ENCODE measurements around the gene CDH11. TPM values are rescaled to one million over a fixed set of nuclear protein-coding genes. Genes with fewer than 3 reads are reported as not detected.

Gene CDH11
- total and polyA plus RNA-seq, 4 experiments from 2014 or later: not detected

- no peaks in the 10 kb centered on the region for H3K9me3 ChIP-seq (ENCODE audit: control insufficient read depth in 1 of 2, low read length in 2 of 2)
- intact Hi-C loops (cut with micrococcal nuclease): no loop called here
- CTCF ChIA-PET (ENCODE audit: partially characterized antibody): no interaction called here
- Mint-ChIP-seq H3K36me3 (no peaks in the 10 kb centered on the region), H3K27ac (peak overlapping the region in 1 of 7 donors; percentile 18), H3K4me3 (no peak overlapping the region), H3K27me3 (no peaks in the 10 kb centered on the region), H3K9me3 (peaks cover 8 to 24% (median 16%) of the 10 kb centered on the region in 8 donors), H3K4me1 (no peaks in the 10 kb centered on the region)
- H3K27ac ChIP-seq (ENCODE audit: low read depth, low read length): no peak overlapping the region
- H3K36me3 ChIP-seq (ENCODE audit: insufficient read depth, low read length): no peaks in the 10 kb centered on the region
- no peaks in the 10 kb centered on the region for H3K4me1 ChIP-seq (ENCODE audit: insufficient read depth, low read length)
- POLR2A ChIA-PET (ENCODE audit: partially characterized antibody): no interaction called here
- H3K27me3 ChIP-seq (ENCODE audit: insufficient read depth, low read length): no peaks in the 10 kb centered on the region
- H3K4me3 ChIP-seq (ENCODE audit: low read length in 2 of 2): no peak overlapping the region
- no peak for DNase-seq
Observed at GRCh38 chr16:65042438-65043365, 79.2 kb downstream of the CDH11 start.

GRCh38 chr16:65041667-65042066, 80.2 kb downstream of the CDH11 start:
- POLR2A ChIA-PET (ENCODE audit: partially characterized antibody): no interaction called here
- intact Hi-C loops (cut with micrococcal nuclease): no loop called here

GRCh38 chr16:65038100-65038499, 83.8 kb downstream of the CDH11 start:
- Mint-ChIP-seq H3K4me3 (no peak overlapping the region), H3K4me1 (no peaks in the 10 kb centered on the region), H3K27ac (no peak overlapping the region), H3K36me3 (no peaks in the 10 kb centered on the region), H3K9me3 (peaks cover 5 to 32% (median 18%) of the 10 kb centered on the region in 8 donors), H3K27me3 (no peaks in the 10 kb centered on the region)
- H3K27me3 ChIP-seq (ENCODE audit: insufficient read depth, low read length): no peaks in the 10 kb centered on the region
- CTCF ChIA-PET (ENCODE audit: partially characterized antibody): no interaction called here
- H3K4me1 ChIP-seq (ENCODE audit: insufficient read depth, low read length): no peaks in the 10 kb centered on the region
- no peak overlapping the region for H3K4me3 ChIP-seq (ENCODE audit: low read length in 2 of 2)
- no peaks in the 10 kb centered on the region for H3K9me3 ChIP-seq (ENCODE audit: control insufficient read depth in 1 of 2, low read length in 2 of 2)
- H3K27ac ChIP-seq (ENCODE audit: low read depth, low read length): no peak overlapping the region
- no peak for DNase-seq
- no peaks in the 10 kb centered on the region for H3K36me3 ChIP-seq (ENCODE audit: insufficient read depth, low read length)
- POLR2A ChIA-PET (ENCODE audit: partially characterized antibody): no interaction called here
- intact Hi-C loops (cut with micrococcal nuclease): no loop called here

More at GRCh38 chr16:65041667-65042066, 80.2 kb downstream of the CDH11 start:
- Mint-ChIP-seq H3K36me3 (no peaks in the 10 kb centered on the region), H3K27ac (no peak overlapping the region), H3K4me1 (no peaks in the 10 kb centered on the region), H3K4me3 (no peak overlapping the region), H3K27me3 (no peaks in the 10 kb centered on the region), H3K9me3 (peaks cover 10 to 28% (median 17%) of the 10 kb centered on the region in 8 donors)
- Histone ChIP-seq H3K27me3 (ENCODE audit: insufficient read depth, low read length) (no peaks in the 10 kb centered on the region), H3K27ac (ENCODE audit: low read depth, low read length) (no peak overlapping the region), H3K4me3 (ENCODE audit: low read length in 2 of 2) (no peak overlapping the region), H3K9me3 (ENCODE audit: control insufficient read depth in 1 of 2, low read length in 2 of 2) (no peaks in the 10 kb centered on the region), H3K4me1 (ENCODE audit: insufficient read depth, low read length) (no peaks in the 10 kb centered on the region), H3K36me3 (ENCODE audit: insufficient read depth, low read length) (no peaks in the 10 kb centered on the region)
- DNase-seq: no peak
- CTCF ChIA-PET (ENCODE audit: partially characterized antibody): no interaction called here

- Histone ChIP-seq H3K9me3 (ENCODE audit: control insufficient read depth in 1 of 2, low read length in 2 of 2) (no peaks in the 10 kb centered on the region), H3K36me3 (ENCODE audit: insufficient read depth, low read length) (no peaks in the 10 kb centered on the region), H3K4me3 (ENCODE audit: low read length in 2 of 2) (no peak overlapping the region), H3K4me1 (ENCODE audit: insufficient read depth, low read length) (no peaks in the 10 kb centered on the region), H3K27ac (ENCODE audit: low read depth, low read length) (no peak overlapping the region), H3K27me3 (ENCODE audit: insufficient read depth, low read length) (no peaks in the 10 kb centered on the region)
- H3K9me3 Mint-ChIP-seq: peaks cover 6 to 29% (median 18%) of the 10 kb centered on the region in 8 donors
- no peaks in the 10 kb centered on the region for H3K4me1 Mint-ChIP-seq
- POLR2A ChIA-PET (ENCODE audit: partially characterized antibody): no interaction called here
- H3K4me3 Mint-ChIP-seq: no peak overlapping the region
- no peaks in the 10 kb centered on the region for H3K27me3 Mint-ChIP-seq
- DNase-seq: no peak
- intact Hi-C loops (cut with micrococcal nuclease): no loop called here
- no peak overlapping the region for H3K27ac Mint-ChIP-seq
- no peaks in the 10 kb centered on the region for H3K36me3 Mint-ChIP-seq
- CTCF ChIA-PET (ENCODE audit: partially characterized antibody): no interaction called here
Observed at GRCh38 chr16:65037556-65037955, 84.3 kb downstream of the CDH11 start.

- no peaks in the 10 kb centered on the region for H3K36me3 Mint-ChIP-seq
- intact Hi-C loops (cut with micrococcal nuclease): no loop called here
- ChIA-PET CTCF (ENCODE audit: partially characterized antibody) (no interaction called here), POLR2A (ENCODE audit: partially characterized antibody) (no interaction called here)
- no peaks in the 10 kb centered on the region for H3K27me3 ChIP-seq (ENCODE audit: insufficient read depth, low read length)
- no peaks in the 10 kb centered on the region for H3K36me3 ChIP-seq (ENCODE audit: insufficient read depth, low read length)
- H3K9me3 Mint-ChIP-seq: peaks cover 3 to 23% (median 13%) of the 10 kb centered on the region in 8 donors
- H3K4me3 ChIP-seq (ENCODE audit: low read length in 2 of 2): no peak overlapping the region
- H3K4me3 Mint-ChIP-seq: no peak overlapping the region
- no peaks in the 10 kb centered on the region for H3K9me3 ChIP-seq (ENCODE audit: control insufficient read depth in 1 of 2, low read length in 2 of 2)
- H3K27ac Mint-ChIP-seq: no peak overlapping the region
- no peaks in the 10 kb centered on the region for H3K4me1 ChIP-seq (ENCODE audit: insufficient read depth, low read length)
- no peaks in the 10 kb centered on the region for H3K4me1 Mint-ChIP-seq
- H3K27me3 Mint-ChIP-seq: no peaks in the 10 kb centered on the region
- DNase-seq: no peak
- H3K27ac ChIP-seq (ENCODE audit: low read depth, low read length): no peak overlapping the region
Observed at GRCh38 chr16:65034915-65035314, 86.9 kb downstream of the CDH11 start.

- no peak overlapping the region for H3K27ac Mint-ChIP-seq
- Histone ChIP-seq H3K4me3 (ENCODE audit: low read length in 2 of 2) (no peak overlapping the region), H3K36me3 (ENCODE audit: insufficient read depth, low read length) (no peaks in the 10 kb centered on the region), H3K27ac (ENCODE audit: low read depth, low read length) (no peak overlapping the region), H3K27me3 (ENCODE audit: insufficient read depth, low read length) (no peaks in the 10 kb centered on the region), H3K4me1 (ENCODE audit: insufficient read depth, low read length) (no peaks in the 10 kb centered on the region), H3K9me3 (ENCODE audit: control insufficient read depth in 1 of 2, low read length in 2 of 2) (no peaks in the 10 kb centered on the region)
- no peak for DNase-seq
- peaks cover 0 to 26% (median 7%) of the 10 kb centered on the region in 8 donors for H3K9me3 Mint-ChIP-seq
- no peaks in the 10 kb centered on the region for H3K27me3 Mint-ChIP-seq
- H3K36me3 Mint-ChIP-seq: no peaks in the 10 kb centered on the region
- no peaks in the 10 kb centered on the region for H3K4me1 Mint-ChIP-seq
- intact Hi-C loops (cut with micrococcal nuclease): no loop called here
- ChIA-PET CTCF (ENCODE audit: partially characterized antibody) (no interaction called here), POLR2A (ENCODE audit: partially characterized antibody) (no interaction called here)
- no peak overlapping the region for H3K4me3 Mint-ChIP-seq
Observed at GRCh38 chr16:65032387-65032786, 89.5 kb downstream of the CDH11 start.

- peaks cover 0 to 26% (median 4%) of the 10 kb centered on the region in 8 donors for H3K9me3 Mint-ChIP-seq
- ChIA-PET POLR2A (ENCODE audit: partially characterized antibody) (no interaction called here), CTCF (ENCODE audit: partially characterized antibody) (no interaction called here)
- H3K9me3 ChIP-seq (ENCODE audit: control insufficient read depth in 1 of 2, low read length in 2 of 2): no peaks in the 10 kb centered on the region
- H3K27me3 Mint-ChIP-seq: no peaks in the 10 kb centered on the region
- no peak for DNase-seq
- H3K27me3 ChIP-seq (ENCODE audit: insufficient read depth, low read length): no peaks in the 10 kb centered on the region
- no peaks in the 10 kb centered on the region for H3K36me3 ChIP-seq (ENCODE audit: insufficient read depth, low read length)
- no peaks in the 10 kb centered on the region for H3K4me1 Mint-ChIP-seq
- no peak overlapping the region for H3K27ac Mint-ChIP-seq
- no peak overlapping the region for H3K27ac ChIP-seq (ENCODE audit: low read depth, low read length)
- no peaks in the 10 kb centered on the region for H3K36me3 Mint-ChIP-seq
- no peak overlapping the region for H3K4me3 ChIP-seq (ENCODE audit: low read length in 2 of 2)
- no peak overlapping the region for H3K4me3 Mint-ChIP-seq
- intact Hi-C loops (cut with micrococcal nuclease): no loop called here
- no peaks in the 10 kb centered on the region for H3K4me1 ChIP-seq (ENCODE audit: insufficient read depth, low read length)
Observed at GRCh38 chr16:65024767-65025178, 97.1 kb downstream of the CDH11 start.

Data from CD4-positive, alpha-beta memory T cell (primary cell).